GM21576 (cell line): ENCODE data around the gene BCL2L1.
"Not testable (repeated sequence)": the region's sequence is repeated elsewhere in the genome, so short reads cannot be mapped to it uniquely, and the experiment has no call there.

ENCODE experiments used
- ATAC-seq: cut with Tn5 transposase; IDR thresholded peaks from one replicate; pipeline ENCODE4 v1.9.1; 2021; ENCODE audit warnings: mild to moderate bottlenecking, moderate library complexity; ENCODE audit not compliant: unreplicated experiment

Gene BCL2L1

GRCh38 chr20:31677553-31678260, 45.0 kb downstream of the BCL2L1 start:
- ATAC-seq: no peak

GRCh38 chr20:31676609-31676989, 46.1 kb downstream of the BCL2L1 start:
- no peak for ATAC-seq

GRCh38 chr20:31675828-31676608, 46.6 kb downstream of the BCL2L1 start:
- ATAC-seq: peak; percentile 45

GRCh38 chr20:31674895-31675827, 47.5 kb downstream of the BCL2L1 start:
- peak; percentile 62 for ATAC-seq

GRCh38 chr20:31673943-31674463, 48.7 kb downstream of the BCL2L1 start:
- ATAC-seq: no peak

GRCh38 chr20:31673435-31673834, 49.2 kb downstream of the BCL2L1 start:
- ATAC-seq: no peak

- ATAC-seq: no peak
Observed at GRCh38 chr20:31671324-31671723, 51.3 kb downstream of the BCL2L1 start.

GRCh38 chr20:31670371-31671228, 52.1 kb downstream of the BCL2L1 start:
- ATAC-seq: no peak

- ATAC-seq: no peak
Observed at GRCh38 chr20:31669876-31670275, 52.8 kb downstream of the BCL2L1 start.

- not testable (repeated sequence) for ATAC-seq
Observed at GRCh38 chr20:31668944-31669343, 53.7 kb downstream of the BCL2L1 start.

GRCh38 chr20:31667315-31668285, 55.1 kb downstream of the BCL2L1 start:
- ATAC-seq: no peak

- ATAC-seq: no peak
Observed at GRCh38 chr20:31666258-31667042, 56.2 kb downstream of the BCL2L1 start.

- ATAC-seq: no peak
Observed at GRCh38 chr20:31665753-31666152, 56.9 kb downstream of the BCL2L1 start.

- ATAC-seq: no peak
Observed at GRCh38 chr20:31664696-31665354, 57.8 kb downstream of the BCL2L1 start.

GRCh38 chr20:31663838-31664695, 58.6 kb downstream of the BCL2L1 start:
- no peak for ATAC-seq

- ATAC-seq: no peak
Observed at GRCh38 chr20:31663524-31663837, 59.2 kb downstream of the BCL2L1 start.

- no peak for ATAC-seq
Observed at GRCh38 chr20:31662372-31662854, 60.3 kb downstream of the BCL2L1 start.
